Cerebellar nuclear complex (tissue), 1 donor: ENCODE results near the gene KCTD13.
"Not testable (repeated sequence)": the region's sequence is repeated elsewhere in the genome, so short reads cannot be mapped to it uniquely, and the experiment has no call there.

Source experiments
- DNase-seq, 2 experiments: peaks; one replicate each; lab custom pipeline; 2025; lab: John Stamatoyannopoulos, UW

Gene KCTD13

GRCh38 chr16:29877266-29877961 lies 48.6 kb downstream of the KCTD13 start:
- no peak for DNase-seq

GRCh38 chr16:29876594-29877249 lies 49.3 kb downstream of the KCTD13 start:
- DNase-seq: no peak

GRCh38 chr16:29876217-29876593 lies 49.8 kb downstream of the KCTD13 start:
- DNase-seq: no peak

GRCh38 chr16:29875206-29875605 lies 50.8 kb downstream of the KCTD13 start:
- no peak for DNase-seq

GRCh38 chr16:29873319-29873718 lies 52.7 kb downstream of the KCTD13 start:
- DNase-seq: no peak

- no peak for DNase-seq
These were observed 54.0 kb downstream of the KCTD13 start for GRCh38 chr16:29871822-29872546.

- DNase-seq: not testable (repeated sequence)
These were observed 57.0 kb downstream of the KCTD13 start for GRCh38 chr16:29869067-29869466.

- DNase-seq: no peak
These were observed 57.5 kb downstream of the KCTD13 start for GRCh38 chr16:29868396-29869009.

- DNase-seq: no peak
These were observed 61.8 kb downstream of the KCTD13 start for GRCh38 chr16:29864205-29864604.

GRCh38 chr16:29863669-29863984 lies 62.4 kb downstream of the KCTD13 start:
- DNase-seq: no peak

- DNase-seq: peak; percentile 82 to 89
These were observed 63.0 kb downstream of the KCTD13 start, which contains the start of gene CDIPT for GRCh38 chr16:29862884-29863668. CDIPT (minus strand) TSS chr16:29863226; CDS start chr16:29862857, 369 bp downstream.

- DNase-seq: peak in 1 of 2 experiments; percentile 9
These were observed 63.6 kb downstream of the KCTD13 start for GRCh38 chr16:29862383-29862883.

GRCh38 chr16:29860218-29860617 lies 65.8 kb downstream of the KCTD13 start:
- no peak for DNase-seq

- no peak for DNase-seq
These were observed 67.1 kb downstream of the KCTD13 start for GRCh38 chr16:29858974-29859373.

- no peak for DNase-seq
These were observed 67.7 kb downstream of the KCTD13 start for GRCh38 chr16:29858149-29858849.

- DNase-seq: no peak
These were observed 68.8 kb downstream of the KCTD13 start for GRCh38 chr16:29857133-29857760.
